Smooth muscle cell (in vitro differentiated cells): ENCODE results near the gene LFNG. TPM values are rescaled to one million over a fixed set of nuclear protein-coding genes. Genes with fewer than 3 reads are reported as not detected.

ENCODE experiments used
- DNase-seq: peaks from one replicate; lab custom pipeline; 2025; ENCODE audit not compliant: unreplicated experiment; lab: John Stamatoyannopoulos, UW
- H2AFZ ChIP-seq: fragments of 200-600 bp; sonication (generic); 2 replicates; pipeline ENCODE4 v1.6.0; 2016; ENCODE audit warnings: antibody characterized with exemption, low read depth, mild to moderate bottlenecking
- H3F3A ChIP-seq: fragments of 200-600 bp; sonication (generic); 2 replicates; pipeline ENCODE4 v1.6.0; 2017; ENCODE audit warnings: antibody characterized with exemption, low read depth
- H3K27ac ChIP-seq: fragments of 200-600 bp; sonication (generic); 2 replicates; pipeline ENCODE4 v1.5.1; 2016; ENCODE audit warnings: low read depth, mild to moderate bottlenecking
- H3K27me3 ChIP-seq: fragments of 200-600 bp; sonication (generic); 2 replicates; pipeline ENCODE4 v1.6.1; 2016; ENCODE audit warnings: low read depth, mild to moderate bottlenecking
- H3K36me3 ChIP-seq: fragments of 200-600 bp; sonication (generic); 2 replicates; pipeline ENCODE4 v1.5.1; 2016; ENCODE audit warnings: low read depth
- H3K4me1 ChIP-seq: fragments of 200-600 bp; sonication (generic); 2 replicates; pipeline ENCODE4 v1.5.1; 2016; ENCODE audit warnings: low read depth
- H3K4me2 ChIP-seq: fragments of 200-600 bp; sonication (generic); 2 replicates; pipeline ENCODE4 v1.6.0; 2016; ENCODE audit warnings: mild to moderate bottlenecking
- H3K4me3 ChIP-seq: fragments of 200-600 bp; sonication (generic); 2 replicates; pipeline ENCODE4 v1.5.1; 2016; ENCODE audit warnings: mild to moderate bottlenecking
- H3K79me2 ChIP-seq: fragments of 200-600 bp; sonication (generic); 2 replicates; pipeline ENCODE4 v1.6.0; 2016; ENCODE audit warnings: low read depth, mild to moderate bottlenecking
- H3K9ac ChIP-seq: fragments of 200-600 bp; sonication (generic); 2 replicates; pipeline ENCODE4 v1.6.0; 2016; ENCODE audit warnings: low read depth
- H3K9me3 ChIP-seq: fragments of 200-600 bp; sonication (generic); replicated peaks from 2 replicates; pipeline ENCODE4 v1.5.1; 2016; ENCODE audit warnings: low read depth
- H4K20me1 ChIP-seq: fragments of 200-600 bp; sonication (generic); 2 replicates; pipeline ENCODE4 v1.6.0; 2016; ENCODE audit warnings: low read depth
- CTCF ChIP-seq: fragments of 200-600 bp; sonication (generic); IDR thresholded peaks from 2 replicates; pipeline ENCODE4 v1.5.1; 2017; ENCODE audit warnings: borderline replicate concordance, mild to moderate bottlenecking, antibody characterized with exemption; ENCODE audit not compliant: insufficient read depth, poor library complexity, severe bottlenecking
- WGBS: methylation state at CpG from one replicate; pipeline ENCODE4 v1.1.7; 2016; ENCODE audit warnings: low lambda C conversion rate; 5-methylcytosine and 5-hydroxymethylcytosine counted together
- polyA plus RNA-seq: library from polyadenylated mRNA; unstranded; fragments of >200 nt; fragmentation: Nextera tagmentation; extraction: Ambion mirVana; gene quantifications from 2 replicates; pipeline ENCODE4 v1.2.1, GENCODE V29; 2016
- total RNA-seq: library from RNA; depleted of rRNA; stranded (reverse); fragments of >200 nt; gene quantifications from 2 replicates; pipeline ENCODE4 v1.2.3, GENCODE V29; 2014

The LFNG gene
- total and polyA plus RNA-seq, 2 experiments from 2014 or later, result 6.0 to 9.8 TPM

- H3K4me2 ChIP-seq, result no peak overlapping the region
- H3K27ac ChIP-seq, result no peak overlapping the region
- no peaks in the 10 kb centered on the region for H3K36me3 ChIP-seq
- TF ChIP-seq CTCF, result no peak
- H3K9ac ChIP-seq, result no peak overlapping the region
- no peaks in the 10 kb centered on the region for H3K79me2 ChIP-seq
- H3K4me3 ChIP-seq, result no peak overlapping the region
- H4K20me1 ChIP-seq, result no peaks in the 10 kb centered on the region
- H3K27me3 ChIP-seq, result no peaks in the 10 kb centered on the region
- DNase-seq, result no peak
- no peaks in the 10 kb centered on the region for H3K9me3 ChIP-seq
- peaks cover 48% of the 10 kb centered on the region for H3K4me1 ChIP-seq
- WGBS, result 72% methylated on average over 22 of the region's 25 CpGs
- no peak overlapping the region for H2AFZ ChIP-seq
- no peaks in the 10 kb centered on the region for H3F3A ChIP-seq
These were observed 23.9 kb upstream of the LFNG start for GRCh38 chr7:2495418-2496299.

- H3K4me1 ChIP-seq, result peaks cover 52% of the 10 kb centered on the region
- H3K27ac ChIP-seq, result no peak overlapping the region
- WGBS, result 89% methylated on average over 9 of the region's 9 CpGs
- H3K27me3 ChIP-seq, result no peaks in the 10 kb centered on the region
- no peak for DNase-seq
- no peaks in the 10 kb centered on the region for H3K9me3 ChIP-seq
- H3K9ac ChIP-seq, result no peak overlapping the region
- H3K79me2 ChIP-seq, result no peaks in the 10 kb centered on the region
- no peak overlapping the region for H2AFZ ChIP-seq
- H3K4me3 ChIP-seq, result no peak overlapping the region
- H3K36me3 ChIP-seq, result no peaks in the 10 kb centered on the region
- TF ChIP-seq CTCF, result no peak
- H3F3A ChIP-seq, result no peaks in the 10 kb centered on the region
- no peak overlapping the region for H3K4me2 ChIP-seq
- H4K20me1 ChIP-seq, result no peaks in the 10 kb centered on the region
These were observed 23.2 kb upstream of the LFNG start for GRCh38 chr7:2496375-2496774.

- H3K9me3 ChIP-seq, result no peaks in the 10 kb centered on the region
- H3K4me3 ChIP-seq, result no peak overlapping the region
- no peak overlapping the region for H3K9ac ChIP-seq
- H3F3A ChIP-seq, result no peaks in the 10 kb centered on the region
- H3K4me2 ChIP-seq, result no peak overlapping the region
- no peaks in the 10 kb centered on the region for H3K27me3 ChIP-seq
- H3K79me2 ChIP-seq, result no peaks in the 10 kb centered on the region
- H3K36me3 ChIP-seq, result no peaks in the 10 kb centered on the region
- peaks cover 52% of the 10 kb centered on the region for H3K4me1 ChIP-seq
- H2AFZ ChIP-seq, result no peak overlapping the region
- DNase-seq, result no peak
- no peaks in the 10 kb centered on the region for H4K20me1 ChIP-seq
- no peak for TF ChIP-seq CTCF
- 97% methylated on average over 3 of the region's 3 CpGs for WGBS
- no peak overlapping the region for H3K27ac ChIP-seq
These were observed 22.5 kb upstream of the LFNG start for GRCh38 chr7:2497065-2497464.
